Peyer's patch (tissue), 4 donors: ENCODE results near the gene EEFSEC.

Experiments used
- POLR2A ChIP-seq, 2 donors: fragments of 450-650 bp; IDR thresholded peaks; one replicate each; pipeline ENCODE4 v1.5.1; 2017; ENCODE audit warnings: antibody characterized with exemption in 2 of 2, mild to moderate bottlenecking in 2 of 2, moderate library complexity in 2 of 2
- TF ChIP-seq, protein P1 (sequence below), 6 experiments: fragments of 450-650 bp in 4 of 6; fragments of 200-600 bp in 2 of 6; sonication (generic) in 1 of 6; IDR thresholded peaks; one replicate each; pipeline ENCODE4 v1.5.1; 2017 to 2019; ENCODE audit warnings: antibody characterized with exemption in 6 of 6, mild to moderate bottlenecking in 3 of 6, moderate library complexity in 1 of 6

DNA sequence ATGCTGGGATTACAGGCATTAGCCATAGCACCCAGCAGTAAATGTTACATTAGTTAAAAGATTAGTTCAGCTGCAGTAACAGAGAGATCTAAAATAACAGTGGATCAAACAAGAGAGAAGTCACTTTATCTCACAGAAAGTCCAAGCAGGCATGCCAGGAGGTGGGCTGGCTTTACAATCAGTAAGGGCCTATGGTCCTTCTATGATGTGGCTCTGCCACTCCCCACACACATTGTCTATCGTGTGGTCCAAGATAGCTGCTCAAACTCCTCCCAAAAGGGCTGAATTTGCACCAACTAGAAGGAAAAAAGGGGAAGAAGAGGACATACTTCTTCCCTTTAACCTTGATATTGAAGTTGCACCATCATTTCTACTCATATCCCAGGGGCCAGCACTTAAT lies 25.0 kb upstream of the EEFSEC start:
- TF ChIP-seq, protein P1, sequence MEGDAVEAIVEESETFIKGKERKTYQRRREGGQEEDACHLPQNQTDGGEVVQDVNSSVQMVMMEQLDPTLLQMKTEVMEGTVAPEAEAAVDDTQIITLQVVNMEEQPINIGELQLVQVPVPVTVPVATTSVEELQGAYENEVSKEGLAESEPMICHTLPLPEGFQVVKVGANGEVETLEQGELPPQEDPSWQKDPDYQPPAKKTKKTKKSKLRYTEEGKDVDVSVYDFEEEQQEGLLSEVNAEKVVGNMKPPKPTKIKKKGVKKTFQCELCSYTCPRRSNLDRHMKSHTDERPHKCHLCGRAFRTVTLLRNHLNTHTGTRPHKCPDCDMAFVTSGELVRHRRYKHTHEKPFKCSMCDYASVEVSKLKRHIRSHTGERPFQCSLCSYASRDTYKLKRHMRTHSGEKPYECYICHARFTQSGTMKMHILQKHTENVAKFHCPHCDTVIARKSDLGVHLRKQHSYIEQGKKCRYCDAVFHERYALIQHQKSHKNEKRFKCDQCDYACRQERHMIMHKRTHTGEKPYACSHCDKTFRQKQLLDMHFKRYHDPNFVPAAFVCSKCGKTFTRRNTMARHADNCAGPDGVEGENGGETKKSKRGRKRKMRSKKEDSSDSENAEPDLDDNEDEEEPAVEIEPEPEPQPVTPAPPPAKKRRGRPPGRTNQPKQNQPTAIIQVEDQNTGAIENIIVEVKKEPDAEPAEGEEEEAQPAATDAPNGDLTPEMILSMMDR (IDR thresholded peaks at IDR 0.05): no peak
- TF ChIP-seq POLR2A (IDR thresholded peaks at IDR 0.05): no peak
